GM19395 (cell line): Measurements from ENCODE around the gene MYO9A.

Experiments used
- ATAC-seq: cut with Tn5 transposase; IDR thresholded peaks from one replicate; pipeline ENCODE4 v1.9.1; 2021; ENCODE audit warnings: mild to moderate bottlenecking, moderate library complexity; ENCODE audit not compliant: unreplicated experiment

MYO9A gene

GRCh38 chr15:71811752-71812735 lies 305.9 kb downstream of the MYO9A start:
- ATAC-seq = no peak

GRCh38 chr15:71811036-71811736 lies 306.8 kb downstream of the MYO9A start:
- ATAC-seq = no peak

GRCh38 chr15:71810256-71811035 lies 307.5 kb downstream of the MYO9A start, which contains the start of gene NR2E3:
Gene NR2E3, plus strand, starts transcription at chr15:71810554. Its CDS starts 190 bp downstream, at chr15:71810744.
- no peak for ATAC-seq

GRCh38 chr15:71809346-71809745 lies 308.6 kb downstream of the MYO9A start:
- no peak for ATAC-seq

- no peak for ATAC-seq
Observed at GRCh38 chr15:71808311-71809020, 309.5 kb downstream of the MYO9A start.

- no peak for ATAC-seq
Observed at GRCh38 chr15:71807691-71808091, 310.3 kb downstream of the MYO9A start.

- ATAC-seq = no peak
Observed at GRCh38 chr15:71807125-71807629, 310.8 kb downstream of the MYO9A start.

- no peak for ATAC-seq
Observed at GRCh38 chr15:71806452-71806931, 311.5 kb downstream of the MYO9A start.

GRCh38 chr15:71804695-71805470 lies 313.1 kb downstream of the MYO9A start:
- ATAC-seq = peak; percentile 67

- ATAC-seq = no peak
Observed at GRCh38 chr15:71804226-71804625, 313.7 kb downstream of the MYO9A start.

GRCh38 chr15:71802770-71803169 lies 315.2 kb downstream of the MYO9A start:
- no peak for ATAC-seq

GRCh38 chr15:71801935-71802655 lies 315.9 kb downstream of the MYO9A start:
- no peak for ATAC-seq

- ATAC-seq = no peak
Observed at GRCh38 chr15:71800835-71801745, 316.9 kb downstream of the MYO9A start.

- no peak for ATAC-seq
Observed at GRCh38 chr15:71800190-71800589, 317.8 kb downstream of the MYO9A start.

GRCh38 chr15:71798641-71799040 lies 319.3 kb downstream of the MYO9A start:
- no peak for ATAC-seq

GRCh38 chr15:71792521-71792920 lies 325.4 kb downstream of the MYO9A start:
- no peak for ATAC-seq

GRCh38 chr15:71791975-71792374 lies 326.0 kb downstream of the MYO9A start:
- no peak for ATAC-seq

- ATAC-seq = no peak
Observed at GRCh38 chr15:71790081-71790480, 327.9 kb downstream of the MYO9A start.
